Gastrocnemius medialis (tissue), 4 donors: Measurements from ENCODE around the gene ZMYM3.

Experiments
- POLR2A ChIP-seq, 2 donors: fragments of 450-650 bp; IDR thresholded peaks; one replicate each; pipeline ENCODE4 v1.6.1; 2017; ENCODE audit warnings: antibody characterized with exemption in 2 of 2, mild to moderate bottlenecking in 2 of 2, moderate library complexity in 2 of 2
- TF ChIP-seq, protein P1 (sequence below), 5 experiments: fragments of 450-650 bp in 3 of 5; fragments of 200-600 bp in 2 of 5; sonication (generic) in 2 of 5; IDR thresholded peaks in 4 of 5; conservative IDR thresholded peaks in 1 of 5; 1 replicate in 4 of 5; 2 replicates in 1 of 5; pipeline ENCODE4 v1.5.1; 2016 to 2019; ENCODE audit warnings: antibody characterized with exemption in 5 of 5, mild to moderate bottlenecking in 3 of 5, moderate library complexity in 3 of 5

DNA sequence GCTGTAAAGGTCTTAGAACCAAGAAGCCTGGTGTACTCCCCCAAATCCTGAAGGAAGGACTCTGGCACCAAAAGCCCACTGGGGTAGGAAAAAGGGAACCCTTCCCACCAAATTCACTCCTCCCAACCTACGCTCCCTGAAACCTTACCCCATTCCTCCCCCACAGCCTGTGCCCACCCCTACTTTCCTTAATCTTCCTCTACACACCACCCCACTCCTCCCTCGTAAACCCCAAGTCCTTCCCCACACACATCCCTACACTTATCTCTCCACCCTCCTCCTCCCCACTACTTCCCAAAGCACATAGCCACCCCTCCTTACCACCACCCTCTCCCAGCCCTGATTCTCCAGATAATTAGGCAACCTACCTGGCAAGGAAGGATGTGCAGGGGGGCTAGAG lies 1.7 kb downstream of the ZMYM3 start:
- TF ChIP-seq, protein P1, sequence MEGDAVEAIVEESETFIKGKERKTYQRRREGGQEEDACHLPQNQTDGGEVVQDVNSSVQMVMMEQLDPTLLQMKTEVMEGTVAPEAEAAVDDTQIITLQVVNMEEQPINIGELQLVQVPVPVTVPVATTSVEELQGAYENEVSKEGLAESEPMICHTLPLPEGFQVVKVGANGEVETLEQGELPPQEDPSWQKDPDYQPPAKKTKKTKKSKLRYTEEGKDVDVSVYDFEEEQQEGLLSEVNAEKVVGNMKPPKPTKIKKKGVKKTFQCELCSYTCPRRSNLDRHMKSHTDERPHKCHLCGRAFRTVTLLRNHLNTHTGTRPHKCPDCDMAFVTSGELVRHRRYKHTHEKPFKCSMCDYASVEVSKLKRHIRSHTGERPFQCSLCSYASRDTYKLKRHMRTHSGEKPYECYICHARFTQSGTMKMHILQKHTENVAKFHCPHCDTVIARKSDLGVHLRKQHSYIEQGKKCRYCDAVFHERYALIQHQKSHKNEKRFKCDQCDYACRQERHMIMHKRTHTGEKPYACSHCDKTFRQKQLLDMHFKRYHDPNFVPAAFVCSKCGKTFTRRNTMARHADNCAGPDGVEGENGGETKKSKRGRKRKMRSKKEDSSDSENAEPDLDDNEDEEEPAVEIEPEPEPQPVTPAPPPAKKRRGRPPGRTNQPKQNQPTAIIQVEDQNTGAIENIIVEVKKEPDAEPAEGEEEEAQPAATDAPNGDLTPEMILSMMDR (IDR thresholded peaks at IDR 0.05 in 4 of 5, conservative IDR thresholded peaks at IDR 0.05 in 1 of 5) = no peak
- no peak for TF ChIP-seq POLR2A (IDR thresholded peaks at IDR 0.05)
